ENCODE results near the gene ACVR1B. TPM values are rescaled to one million over a fixed set of nuclear protein-coding genes. Genes with fewer than 3 reads are reported as not detected.
A peak's percentile ranks its signal among the peaks of the same experiment; 100 is the strongest.

The ACVR1B gene
- total and polyA plus RNA-seq, 3 donors from 2014 or later = 36.8 to 44.6 (median 37.3) TPM

GRCh38 chr12:51906430-51907082 lies 44.9 kb upstream of the ACVR1B start:
- H3K9me3 ChIP-seq = no peaks in the 10 kb centered on the region
- intact Hi-C loops (cut with DNase I; ENCODE audit: low total_unique reads) = no loop called here
- WGBS, 2 donors = 21 to 24% methylated on average over 5 to 23 of the region's 23 CpGs
- no peaks in the 10 kb centered on the region for H3K36me3 ChIP-seq (ENCODE audit: low read depth, missing control alignments)
- peak overlapping the region; percentile 26 to 79 for H3K27ac ChIP-seq
- TF ChIP-seq POLR2A (IDR thresholded peaks at IDR 0.05) (no peak), CTCF (IDR thresholded peaks at IDR 0.05) (no peak)
- H3K4me1 ChIP-seq = peaks cover 18% of the 10 kb centered on the region
- no peaks in the 10 kb centered on the region for H3K27me3 ChIP-seq
- H3K4me3 ChIP-seq = peak overlapping the region; percentile 43 to 61
- DNase-seq = no peak

GRCh38 chr12:51907083-51907855 lies 44.2 kb upstream of the ACVR1B start, which contains the start of gene ACVRL1:
Gene ACVRL1, plus strand, starts transcription at chr12:51907504. Its CDS starts 4,971 bp downstream, at chr12:51912475.
- 5% methylated on average over 72 of the region's 74 CpGs; no CpG with 5 or more reads in 1 of the 2 donors for WGBS, 2 donors
- Histone ChIP-seq H3K27ac (peak within 1 kb of the TSS; percentile 26 to 79), H3K4me1 (peaks cover 18% of the 10 kb centered on the region), H3K9me3 (no peaks in the 10 kb centered on the region), H3K4me3 (peak within 1 kb of the TSS; percentile 43 to 61), H3K27me3 (no peaks in the 10 kb centered on the region), H3K36me3 (ENCODE audit: low read depth, missing control alignments) (no peaks in the 10 kb centered on the region)
- intact Hi-C loops (cut with DNase I; ENCODE audit: low total_unique reads) = no loop called here
- no peak for TF ChIP-seq POLR2A (IDR thresholded peaks at IDR 0.05)
- TF ChIP-seq CTCF (IDR thresholded peaks at IDR 0.05) = no peak
- DNase-seq = peak; percentile 32

GRCh38 chr12:51907856-51908425 lies 43.6 kb upstream of the ACVR1B start:
- DNase-seq = no peak
- TF ChIP-seq CTCF (IDR thresholded peaks at IDR 0.05) (no peak), POLR2A (IDR thresholded peaks at IDR 0.05) (no peak)
- Histone ChIP-seq H3K27ac (peak overlapping the region in 1 of 2 donors; percentile 79), H3K27me3 (no peaks in the 10 kb centered on the region), H3K4me3 (peak overlapping the region; percentile 43 to 61), H3K36me3 (ENCODE audit: low read depth, missing control alignments) (no peaks in the 10 kb centered on the region), H3K4me1 (peaks cover 18% of the 10 kb centered on the region), H3K9me3 (no peaks in the 10 kb centered on the region)
- intact Hi-C loops (cut with DNase I; ENCODE audit: low total_unique reads) = no loop called here
- 52 to 82% methylated on average over 5 to 7 of the region's 7 CpGs for WGBS, 2 donors

GRCh38 chr12:51908876-51909592 lies 42.5 kb upstream of the ACVR1B start:
- peaks cover 18% of the 10 kb centered on the region for H3K4me1 ChIP-seq
- H3K9me3 ChIP-seq = no peaks in the 10 kb centered on the region
- no peaks in the 10 kb centered on the region for H3K27me3 ChIP-seq
- H3K36me3 ChIP-seq (ENCODE audit: low read depth, missing control alignments) = no peaks in the 10 kb centered on the region
- intact Hi-C loops (cut with DNase I; ENCODE audit: low total_unique reads) = no loop called here
- DNase-seq = no peak
- TF ChIP-seq POLR2A (IDR thresholded peaks at IDR 0.05) (no peak), CTCF (IDR thresholded peaks at IDR 0.05) (no peak)
- WGBS, 2 donors = 88 to 90% methylated on average over 9 of the region's 9 CpGs
- no peak overlapping the region for H3K4me3 ChIP-seq
- no peak overlapping the region for H3K27ac ChIP-seq
